OCI-LY1 (cell line): ENCODE data around the gene GOLT1B.

Experiments
- H2AFZ ChIP-seq: fragments of 200-600 bp; sonication (generic), shearing (Covaris generic); 2 replicates; pipeline ENCODE4 v1.6.0; 2014; ENCODE audit warnings: antibody characterized with exemption, mild to moderate bottlenecking, low read length
- H3F3A ChIP-seq: fragments of 200-600 bp; sonication (generic), shearing (Covaris generic); 2 replicates; pipeline ENCODE4 v1.6.0; 2014; ENCODE audit warnings: mild to moderate bottlenecking, antibody characterized with exemption, low read length, moderate library complexity; ENCODE audit not compliant: insufficient read depth
- H3K27ac ChIP-seq: fragments of 200-600 bp; sonication (generic); 2 replicates; pipeline ENCODE4 v1.5.1; 2014; ENCODE audit warnings: low read length, mixed run types, mild to moderate bottlenecking, low read depth; ENCODE audit not compliant: poor library complexity, severe bottlenecking
- H3K27me3 ChIP-seq: fragments of 200-600 bp; sonication (generic); 2 replicates; pipeline ENCODE4 v1.6.0; 2014; ENCODE audit warnings: antibody characterized with exemption, mild to moderate bottlenecking, low read length, moderate library complexity; ENCODE audit not compliant: insufficient read depth
- H3K36me3 ChIP-seq: fragments of 200-600 bp; sonication (generic); 2 replicates; pipeline ENCODE4 v1.6.1; 2014; ENCODE audit warnings: mild to moderate bottlenecking, antibody characterized with exemption, low read length, moderate library complexity, mixed read lengths; ENCODE audit not compliant: insufficient read depth
- H3K4me1 ChIP-seq: fragments of 200-600 bp; sonication (generic); 2 replicates; pipeline ENCODE4 v1.5.1; 2014; ENCODE audit warnings: mild to moderate bottlenecking, low read length, moderate library complexity; ENCODE audit not compliant: insufficient read depth, severe bottlenecking
- H3K4me2 ChIP-seq: fragments of 200-600 bp; sonication (generic), shearing (Covaris generic); 2 replicates; pipeline ENCODE4 v1.6.1; 2014; ENCODE audit warnings: low read length
- H3K4me3 ChIP-seq: fragments of 200-600 bp; sonication (generic); 2 replicates; pipeline ENCODE4 v1.5.1; 2014; ENCODE audit warnings: low read length, low read depth, mild to moderate bottlenecking, mixed read lengths; ENCODE audit not compliant: poor library complexity, severe bottlenecking
- H3K79me2 ChIP-seq: fragments of 200-600 bp; shearing (Covaris generic); 2 replicates; pipeline ENCODE4 v1.6.1; 2016; ENCODE audit warnings: mixed run types, low read length, mixed read lengths; ENCODE audit not compliant: insufficient read depth
- H3K9ac ChIP-seq: fragments of 200-600 bp; sonication (generic), shearing (Covaris generic); 2 replicates; pipeline ENCODE4 v1.6.1; 2014; ENCODE audit warnings: mild to moderate bottlenecking, low read length, mixed read lengths
- H3K9me2 ChIP-seq: fragments of 200-600 bp; sonication (generic), shearing (Covaris generic); 2 replicates; pipeline ENCODE4 v1.6.1; 2014; ENCODE audit warnings: low read depth, mild to moderate bottlenecking, low read length, mixed read lengths
- H3K9me3 ChIP-seq: fragments of 200-600 bp; shearing (Covaris generic); 2 replicates; pipeline ENCODE4 v1.6.1; 2014; ENCODE audit warnings: low read length, mixed read lengths
- H4K20me1 ChIP-seq: fragments of 200-600 bp; sonication (generic), shearing (Covaris generic); 2 replicates; pipeline ENCODE4 v1.6.0; 2016; ENCODE audit warnings: mild to moderate bottlenecking, low read length; ENCODE audit not compliant: insufficient read depth
- CTCF ChIP-seq: fragments of 200-600 bp; sonication (generic), shearing (Covaris generic); IDR thresholded peaks from 2 replicates; pipeline ENCODE4 v1.5.1; 2017; ENCODE audit warnings: mild to moderate bottlenecking, antibody characterized with exemption, low read length, moderate library complexity, mixed read lengths
- EZH2 ChIP-seq: fragments of 200-600 bp; sonication (generic), shearing (Covaris generic); IDR thresholded peaks from 2 replicates; pipeline ENCODE4 v1.8.0; 2017; ENCODE audit warnings: borderline replicate concordance, mixed run types, mild to moderate bottlenecking, antibody characterized with exemption, low read length, moderate library complexity, mixed read lengths

Gene GOLT1B

GRCh38 chr12:21566223-21566906 lies 64.8 kb downstream of the GOLT1B start:
- Histone ChIP-seq H3K27me3 (no peaks in the 10 kb centered on the region), H2AFZ (no peak overlapping the region), H3K27ac (no peak overlapping the region), H3K4me1 (no peaks in the 10 kb centered on the region), H3K79me2 (no peaks in the 10 kb centered on the region), H3K4me3 (no peak overlapping the region), H3F3A (no peaks in the 10 kb centered on the region), H3K9me2 (no peaks in the 10 kb centered on the region), H3K36me3 (no peaks in the 10 kb centered on the region), H3K9me3 (no peaks in the 10 kb centered on the region), H4K20me1 (no peaks in the 10 kb centered on the region), H3K9ac (no peak overlapping the region), H3K4me2 (no peak overlapping the region)
- TF ChIP-seq CTCF (no peak), EZH2 (no peak)

- no peaks in the 10 kb centered on the region for H3F3A ChIP-seq
- H3K36me3 ChIP-seq: no peaks in the 10 kb centered on the region
- no peaks in the 10 kb centered on the region for H3K9me2 ChIP-seq
- no peaks in the 10 kb centered on the region for H3K27me3 ChIP-seq
- no peaks in the 10 kb centered on the region for H3K9me3 ChIP-seq
- H3K27ac ChIP-seq: no peak overlapping the region
- TF ChIP-seq CTCF (no peak), EZH2 (no peak)
- no peaks in the 10 kb centered on the region for H3K79me2 ChIP-seq
- no peak overlapping the region for H3K9ac ChIP-seq
- H2AFZ ChIP-seq: no peak overlapping the region
- H3K4me2 ChIP-seq: no peak overlapping the region
- no peaks in the 10 kb centered on the region for H4K20me1 ChIP-seq
- H3K4me3 ChIP-seq: no peak overlapping the region
- no peaks in the 10 kb centered on the region for H3K4me1 ChIP-seq
Measured at GRCh38 chr12:21566907-21567394, 65.4 kb downstream of the GOLT1B start.
